Epithelial cell of prostate (primary cell): ENCODE results near the gene PAXX.

ENCODE experiments used
- DNase-seq: peaks from one replicate; pipeline ENCODE4 v3.0.0-alpha.2; 2011; ENCODE audit warnings: low read depth, low spot score
- H3K27ac ChIP-seq: fragments of 450-650 bp; 2 replicates; pipeline ENCODE4 v1.5.1; 2017; ENCODE audit warnings: mild to moderate bottlenecking

Gene PAXX

GRCh38 chr9:136991993-136992818 lies at the start of gene PAXX:
Gene PAXX (plus strand): TSS chr9:136992422. CDS start chr9:136992444, 22 bp downstream.
- peak within 1 kb of the TSS; percentile 78 for H3K27ac ChIP-seq
- peak; percentile 34 for DNase-seq

GRCh38 chr9:136942881-136943230 lies 49.4 kb upstream of the PAXX start:
- no peak overlapping the region for H3K27ac ChIP-seq
- no peak for DNase-seq

DNA sequence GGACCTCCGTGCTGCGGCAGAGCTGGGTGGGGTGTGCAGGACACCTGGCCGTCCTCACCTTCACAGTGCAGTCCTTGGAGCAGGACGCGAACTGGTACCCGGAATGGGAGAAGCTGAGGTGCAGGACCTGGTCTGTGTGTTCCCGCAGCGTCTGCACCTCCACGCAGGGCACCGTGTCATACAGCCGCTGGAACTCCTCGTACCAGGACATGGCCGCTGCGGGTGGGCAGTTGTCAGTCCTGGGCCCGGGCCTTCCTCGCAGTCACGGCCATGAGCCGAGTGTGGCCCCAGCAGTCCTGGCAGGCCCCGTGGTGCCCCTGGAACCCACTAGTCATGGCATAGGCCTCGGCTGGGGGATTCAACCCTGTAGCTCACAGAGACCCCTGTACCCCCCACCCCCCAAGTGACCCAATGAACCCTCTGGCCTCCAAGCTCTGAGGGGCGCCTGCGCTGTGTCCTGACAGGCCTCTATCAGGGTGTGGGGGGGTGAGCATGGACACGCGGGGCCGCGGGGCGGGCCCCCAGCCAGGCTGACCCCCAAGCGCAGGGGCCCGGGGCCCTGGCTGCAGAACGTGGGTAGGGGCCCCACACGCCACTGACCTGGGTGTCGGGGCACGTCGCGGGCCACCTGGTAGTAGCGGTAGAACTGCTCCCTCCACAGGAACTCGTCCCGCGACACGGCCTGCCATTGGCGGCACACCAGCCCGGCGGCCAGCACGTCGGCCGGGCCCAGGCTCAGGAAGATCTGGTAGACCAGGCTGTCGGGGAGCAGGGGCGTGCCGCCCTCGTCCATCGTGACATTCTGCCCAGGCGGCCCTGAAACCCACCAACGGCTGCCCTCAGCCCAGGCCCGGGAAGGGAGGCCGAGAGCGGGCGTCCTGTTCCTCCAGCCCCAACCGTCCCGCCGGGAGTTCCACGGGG lies 48.7 kb upstream of the PAXX start:
- DNase-seq, result no peak
- peak overlapping the region; percentile 77 for H3K27ac ChIP-seq

DNA sequence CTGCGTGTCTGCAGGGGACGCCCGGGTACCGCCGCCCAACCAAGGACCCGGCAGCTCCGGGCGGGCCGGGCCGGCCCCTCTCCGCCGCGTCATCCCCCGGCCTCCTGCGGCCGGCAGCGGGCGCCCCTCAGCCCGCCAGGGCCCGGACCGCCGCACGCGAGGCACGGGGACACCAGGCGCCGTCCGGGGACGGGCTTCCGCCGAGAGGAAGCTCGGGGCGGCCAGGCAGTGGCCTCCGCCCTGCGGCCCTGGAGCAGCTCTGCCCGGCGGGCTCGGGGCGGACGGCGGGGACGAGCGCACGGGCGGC lies 48.1 kb upstream of the PAXX start:
- peak overlapping the region; percentile 77 for H3K27ac ChIP-seq
- no peak for DNase-seq

- peak; percentile 41 for DNase-seq
- H3K27ac ChIP-seq, result peak within 1 kb of the TSS; percentile 77
Observed at GRCh38 chr9:136944519-136945332, 47.5 kb upstream of the PAXX start, which contains the start of the genes C8G and FBXW5. Gene C8G (plus strand): TSS chr9:136945243. CDS start chr9:136945321, 78 bp downstream. Gene FBXW5 (minus strand): TSS chr9:136944738. CDS start chr9:136944083, 655 bp downstream.

DNA sequence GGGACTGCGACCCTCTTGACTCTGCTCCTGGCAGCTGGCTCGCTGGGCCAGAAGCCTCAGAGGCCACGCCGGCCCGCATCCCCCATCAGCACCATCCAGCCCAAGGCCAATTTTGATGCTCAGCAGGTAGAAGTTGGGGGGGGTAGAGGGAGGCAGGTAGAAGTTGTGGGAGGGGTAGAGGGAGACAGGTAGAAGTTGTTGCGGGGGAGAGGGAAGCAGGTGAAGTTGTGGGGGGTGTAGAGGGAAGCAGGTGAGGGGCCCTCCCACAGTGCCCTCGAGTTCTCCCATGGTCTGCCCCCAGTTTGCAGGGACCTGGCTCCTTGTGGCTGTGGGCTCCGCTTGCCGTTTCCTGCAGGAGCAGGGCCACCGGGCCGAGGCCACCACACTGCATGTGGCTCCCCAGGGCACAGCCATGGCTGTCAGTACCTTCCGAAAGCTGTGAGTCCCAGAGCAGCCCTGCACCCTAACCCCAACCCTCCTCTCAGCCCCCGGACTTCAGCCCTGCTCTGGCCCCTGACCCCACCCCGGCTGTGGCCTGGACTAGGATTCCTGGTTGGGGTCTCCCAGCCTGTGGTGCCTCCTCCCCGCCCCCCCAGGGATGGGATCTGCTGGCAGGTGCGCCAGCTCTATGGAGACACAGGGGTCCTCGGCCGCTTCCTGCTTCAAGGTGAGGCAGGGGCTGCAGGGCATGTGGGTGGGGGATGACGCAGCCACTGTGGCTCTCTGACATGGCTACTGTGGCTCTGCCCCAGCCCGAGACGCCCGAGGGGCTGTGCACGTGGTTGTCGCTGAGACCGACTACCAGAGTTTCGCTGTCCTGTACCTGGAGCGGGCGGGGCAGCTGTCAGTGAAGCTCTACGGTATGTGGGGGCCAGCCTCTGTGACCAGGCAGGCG lies 46.6 kb upstream of the PAXX start:
- DNase-seq, result no peak
- no peak overlapping the region for H3K27ac ChIP-seq

DNA sequence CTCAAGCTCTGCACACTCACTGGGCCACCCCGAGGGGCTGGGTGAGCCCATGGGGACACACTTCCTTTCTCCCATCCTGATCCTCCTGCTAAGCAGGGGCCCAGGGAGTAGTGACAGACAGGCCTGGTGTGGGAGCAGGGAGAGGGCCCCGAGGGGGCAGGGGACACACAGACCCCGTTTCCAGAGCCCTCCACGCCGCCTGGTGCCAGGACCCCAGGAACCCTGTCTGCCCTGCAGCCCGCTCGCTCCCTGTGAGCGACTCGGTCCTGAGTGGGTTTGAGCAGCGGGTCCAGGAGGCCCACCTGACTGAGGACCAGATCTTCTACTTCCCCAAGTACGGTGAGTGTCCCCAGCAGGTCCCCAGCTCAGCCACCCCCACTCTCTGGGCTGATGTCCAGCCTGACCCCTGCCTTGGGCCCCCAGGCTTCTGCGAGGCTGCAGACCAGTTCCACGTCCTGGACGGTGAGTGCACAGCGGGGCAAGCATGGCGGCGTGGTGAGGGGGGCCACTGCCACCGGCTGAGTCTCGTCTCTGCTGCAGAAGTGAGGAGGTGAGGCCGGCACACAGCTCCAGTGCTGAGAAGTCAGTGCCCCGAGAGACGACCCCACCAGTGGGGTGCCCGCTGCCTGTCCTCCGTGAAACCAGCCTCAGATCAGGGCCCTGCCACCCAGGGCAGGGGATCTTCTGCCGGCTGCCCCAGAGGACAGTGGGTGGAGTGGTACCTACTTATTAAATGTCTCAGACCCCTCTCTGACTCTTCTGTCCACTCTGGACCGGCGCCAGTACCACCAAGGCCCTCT lies 45.8 kb upstream of the PAXX start:
- H3K27ac ChIP-seq, result no peak overlapping the region
- DNase-seq, result no peak

DNA sequence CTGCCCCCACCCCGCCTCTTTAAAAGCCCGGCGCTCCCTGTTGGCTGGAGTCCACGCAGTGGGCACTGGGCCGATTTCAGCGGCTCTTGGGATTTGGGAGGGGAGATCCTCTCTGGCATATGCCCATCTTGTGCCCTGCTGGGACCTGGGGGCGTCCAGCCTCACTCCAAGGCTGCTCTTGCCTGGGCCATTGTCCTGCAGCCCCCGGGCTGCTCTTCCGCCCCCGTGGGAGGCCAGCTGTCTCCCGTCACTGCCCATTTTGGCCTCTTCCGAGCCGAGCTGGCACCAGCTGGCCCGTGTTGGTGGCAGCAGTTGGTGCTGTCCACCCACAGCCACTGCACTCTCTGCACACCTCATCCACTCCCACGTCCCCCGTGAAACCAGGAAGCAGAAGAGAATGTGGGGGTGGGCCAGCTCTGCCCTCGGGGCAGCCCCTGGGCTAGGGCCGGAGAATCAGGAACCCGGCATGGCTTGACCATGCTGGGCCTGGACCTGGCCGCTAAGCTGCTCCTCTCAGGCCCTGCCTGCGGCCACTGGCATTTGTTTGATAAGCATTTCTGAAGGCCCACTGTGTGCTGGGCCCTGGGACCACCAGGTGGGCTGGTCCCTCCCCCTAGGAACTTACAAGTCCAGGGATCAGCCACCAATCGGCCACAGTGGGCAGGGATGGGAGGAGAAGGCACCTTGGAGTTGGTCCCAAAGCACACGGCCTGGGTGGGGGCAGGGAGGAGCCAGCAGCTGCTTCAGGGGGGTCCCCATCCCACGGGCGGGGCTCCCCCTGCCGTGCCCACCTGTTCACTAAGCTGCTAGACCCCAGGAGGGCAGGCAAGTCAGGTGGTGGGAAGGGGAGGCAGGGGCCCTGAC lies 45.0 kb upstream of the PAXX start:
- DNase-seq, result no peak
- peak overlapping the region; percentile 74 for H3K27ac ChIP-seq

- peak overlapping the region; percentile 74 for H3K27ac ChIP-seq
- no peak for DNase-seq
Observed at GRCh38 chr9:136947955-136948510, 44.2 kb upstream of the PAXX start.

- H3K27ac ChIP-seq, result peak overlapping the region; percentile 74
- DNase-seq, result no peak
Observed at GRCh38 chr9:136949239-136949816, 42.9 kb upstream of the PAXX start.

DNA sequence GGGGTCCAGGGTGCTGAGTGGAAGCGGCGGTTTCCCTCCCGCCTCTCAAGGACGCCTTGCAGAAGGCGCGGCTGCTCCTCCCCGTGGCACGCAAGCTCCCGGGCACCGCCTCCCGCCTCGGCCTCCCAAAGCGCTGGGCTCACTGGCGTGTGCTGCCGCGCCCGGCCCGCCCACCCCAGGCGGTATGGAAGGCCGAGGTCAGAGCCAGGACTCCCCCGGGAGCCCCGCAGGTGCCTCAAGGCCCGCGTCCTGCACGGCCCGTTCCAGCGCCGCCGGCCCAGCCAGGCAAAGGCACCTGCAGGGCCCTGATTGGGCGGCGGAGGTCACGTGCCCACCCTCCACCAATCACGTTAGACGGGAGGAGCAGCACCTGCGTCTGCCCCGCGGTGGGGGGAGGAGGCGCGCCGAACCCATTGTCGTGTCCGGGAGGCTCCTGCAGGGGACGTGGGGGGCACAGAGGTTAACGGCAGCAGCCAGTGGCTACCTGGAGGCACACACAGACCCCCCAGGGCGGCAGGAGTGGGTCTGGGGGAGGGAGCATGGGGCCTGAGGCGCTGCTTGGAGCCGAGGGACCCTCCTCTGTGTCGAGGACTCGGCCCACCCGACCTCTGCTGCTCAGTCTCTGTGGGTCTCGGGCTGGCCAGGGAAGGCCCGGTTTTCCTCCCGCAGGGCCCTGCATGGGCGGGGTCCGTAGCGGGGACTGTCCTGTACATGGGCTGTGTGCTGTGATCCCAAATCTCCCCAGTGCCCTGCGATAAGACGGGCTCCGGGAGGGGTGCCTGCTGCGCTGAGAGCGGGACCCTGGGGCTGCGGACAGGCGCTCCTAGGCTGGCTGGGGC lies 42.2 kb upstream of the PAXX start:
- DNase-seq, result peak; percentile 64
- peak overlapping the region; percentile 74 for H3K27ac ChIP-seq

- H3K27ac ChIP-seq, result peak overlapping the region; percentile 74
Observed at GRCh38 chr9:136950656-136951276, 41.5 kb upstream of the PAXX start.

DNA sequence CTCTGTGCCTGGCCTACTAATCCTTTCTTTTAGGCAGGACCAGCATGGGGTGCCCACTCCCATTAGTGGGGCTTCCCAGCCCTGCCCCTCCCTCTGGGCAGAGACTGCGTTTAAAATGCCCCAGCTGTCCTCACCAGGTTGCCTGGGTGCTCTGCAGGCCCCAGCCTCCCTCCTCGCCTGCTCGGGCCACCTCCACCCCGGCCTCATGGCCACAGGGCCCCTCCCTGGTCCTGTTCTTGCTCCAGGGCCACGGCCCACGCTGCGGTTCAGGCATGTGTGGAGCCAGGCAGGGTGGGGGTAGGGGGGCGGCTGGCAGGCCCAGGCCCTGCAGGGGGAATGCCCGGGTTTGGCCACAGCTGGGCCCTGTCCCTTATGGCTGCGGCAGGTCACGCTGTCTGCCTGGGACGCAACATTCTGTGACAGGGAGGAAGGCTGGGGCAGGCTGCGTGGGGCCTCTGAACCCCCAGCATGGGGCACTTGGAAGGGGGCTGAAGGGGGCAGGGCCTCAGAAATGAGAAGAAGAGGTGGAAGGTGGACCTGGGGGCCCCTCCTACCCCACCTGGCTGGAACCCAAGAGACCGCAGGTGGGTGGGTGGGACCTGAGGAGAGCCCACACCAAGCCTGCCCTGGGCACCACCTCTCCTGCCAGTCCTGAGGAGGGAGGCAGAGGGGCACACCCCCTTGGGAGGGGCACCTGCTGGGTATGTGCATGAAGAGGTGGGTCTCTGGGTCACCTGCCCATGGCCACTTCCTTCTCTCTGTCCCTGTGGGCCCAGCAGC lies 40.5 kb upstream of the PAXX start, which contains the start of gene LCN12:
Gene LCN12 (plus strand): TSS at position 733 of the 780 bp plus-strand sequence. CDS start 55 bp downstream, outside the sequence.
- DNase-seq, result no peak
- H3K27ac ChIP-seq, result no peak within 1 kb of the TSS

More at GRCh38 chr9:136950656-136951276, 41.5 kb upstream of the PAXX start:
- no peak for DNase-seq

DNA sequence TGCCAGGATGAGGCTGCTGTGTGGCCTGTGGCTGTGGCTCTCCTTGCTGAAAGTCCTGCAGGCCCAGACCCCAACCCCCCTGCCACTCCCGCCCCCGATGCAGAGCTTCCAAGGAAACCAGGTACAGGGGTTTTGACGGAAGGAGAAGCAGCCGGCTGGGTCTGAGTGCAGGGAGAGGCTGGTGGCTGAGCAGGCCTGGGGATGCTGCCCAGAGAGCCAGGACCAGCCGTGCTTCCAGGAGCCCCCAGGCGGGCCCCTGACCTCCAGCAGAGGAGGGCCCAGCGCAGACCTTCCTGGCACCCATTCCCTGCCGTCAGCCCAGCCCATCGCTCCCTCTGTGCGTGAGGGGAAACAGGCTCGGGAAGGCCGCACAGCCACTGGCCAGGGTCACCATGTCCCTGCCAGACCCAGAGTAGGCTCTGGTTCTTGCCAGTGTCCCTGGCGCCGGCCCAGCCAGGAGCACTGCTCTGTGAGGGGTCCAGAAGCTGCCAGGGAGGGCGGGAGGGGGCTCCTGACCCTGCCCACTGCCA lies 39.8 kb upstream of the PAXX start:
- no peak for DNase-seq

More for the DNA sequence above, 39.8 kb upstream of the PAXX start:
- no peak overlapping the region for H3K27ac ChIP-seq
